Lung (tissue), 12 donors: ENCODE results near the gene EMX1. TPM values are rescaled to one million over a fixed set of nuclear protein-coding genes. Genes with fewer than 3 reads are reported as not detected.

ENCODE experiments used
- ATAC-seq: fragments of 200-7000 bp; cut with Tn5 transposase; one replicate; pipeline ENCODE4 v1.9.1; 2020; ENCODE audit warnings: moderate number of reproducible peaks; ENCODE audit not compliant: insufficient read depth, low FRiP score
- DNase-seq, 3 donors: peaks; one replicate each; pipeline ENCODE4 v3.0.0-alpha.2; 2013 to 2017
- H3K27ac ChIP-seq, 2 donors: one replicate each; pipeline ENCODE4 v1.5.1; 2013; ENCODE audit warnings: mild to moderate bottlenecking in 2 of 2, moderate library complexity in 2 of 2, control low read depth in 1 of 2, inconsistent platforms in 1 of 2, low read depth in 1 of 2, low read length in 1 of 2
- H3K27me3 ChIP-seq, 3 donors: one replicate each; pipeline ENCODE4 v1.5.1; 2013; ENCODE audit warnings: low read length in 2 of 3; ENCODE audit not compliant: control insufficient read depth in 3 of 3, insufficient read depth in 3 of 3
- H3K36me3 ChIP-seq, 4 donors: one replicate each; pipeline ENCODE4 v1.5.1; 2013; ENCODE audit warnings: low read length in 4 of 4, mild to moderate bottlenecking in 1 of 4, moderate library complexity in 1 of 4; ENCODE audit not compliant: control insufficient read depth in 4 of 4, insufficient read depth in 4 of 4
- H3K4me1 ChIP-seq, 5 donors: one replicate each; pipeline ENCODE4 v1.5.1; 2013; ENCODE audit warnings: low read length in 5 of 5, mild to moderate bottlenecking in 2 of 5, moderate library complexity in 1 of 5; ENCODE audit not compliant: control insufficient read depth in 5 of 5, insufficient read depth in 5 of 5
- H3K4me3 ChIP-seq: one replicate; pipeline ENCODE4 v1.5.1; 2013; ENCODE audit warnings: mild to moderate bottlenecking, control low read depth, moderate library complexity
- H3K9ac ChIP-seq, 2 donors: one replicate each; pipeline ENCODE4 v1.5.1; 2013; ENCODE audit warnings: low read length in 2 of 2, control low read depth in 1 of 2; ENCODE audit not compliant: insufficient read depth in 1 of 2
- H3K9me3 ChIP-seq, 4 donors: one replicate each; pipeline ENCODE4 v1.5.1; 2013; ENCODE audit warnings: low read length in 3 of 4, mild to moderate bottlenecking in 1 of 4, moderate library complexity in 1 of 4; ENCODE audit not compliant: control insufficient read depth in 4 of 4, insufficient read depth in 3 of 4
- CTCF ChIP-seq: IDR thresholded peaks from 2 replicates; pipeline ENCODE4 v1.5.1; 2012; ENCODE audit warnings: mild to moderate bottlenecking; ENCODE audit errors: control extremely low read depth, extremely low read depth
- WGBS, 2 donors: extraction: QIAGEN DNeasy Blood & Tissue Kit; methylation state at CpG; one replicate each; pipeline ENCODE4 v1.1.7; 2013; 5-methylcytosine and 5-hydroxymethylcytosine counted together
- polyA plus RNA-seq, 2 donors: library from polyadenylated mRNA; stranded (reverse); fragments of 200-250 nt; gene quantifications; one replicate each; pipeline ENCODE4 v1.2.1, GENCODE V29; 2013
- total RNA-seq, 2 donors: library from RNA; depleted of rRNA in 1 of 2; stranded (reverse); fragments of >200 nt in 1 of 2; gene quantifications; one replicate each; pipeline ENCODE4 v1.2.1, GENCODE V29; 2014 to 2021
- donor health status: control.
- donor health status: control.
- donor health status: Bipolar disorder and iron deficiency.
- donor health status: healthy.
- donor health status: DM: yes; HTN: yes; CAD: no.

The EMX1 gene
- total and polyA plus RNA-seq, 4 donors: 0.02 to 0.12 TPM; not detected in 2

GRCh38 chr2:72959995-72960981, 43.0 kb downstream of the EMX1 start:
- no peak for TF ChIP-seq CTCF
- WGBS, 2 donors: 95% methylated on average over 26 of the region's 26 CpGs
- DNase-seq: no peak
- no peaks in the 10 kb centered on the region for H3K27me3 ChIP-seq
- H3K4me1 ChIP-seq: peaks cover 0 to 4% (median 0%) of the 10 kb centered on the region in 5 donors
- no peak for ATAC-seq
- H3K9ac ChIP-seq: no peak overlapping the region
- no peak overlapping the region for H3K4me3 ChIP-seq
- no peaks in the 10 kb centered on the region for H3K9me3 ChIP-seq
- no peak overlapping the region for H3K27ac ChIP-seq
- H3K36me3 ChIP-seq: no peaks in the 10 kb centered on the region

- no peaks in the 10 kb centered on the region for H3K27me3 ChIP-seq
- H3K27ac ChIP-seq: no peak overlapping the region
- H3K36me3 ChIP-seq: peaks cover 0 to 3% (median 1%) of the 10 kb centered on the region in 4 donors
- 90 to 95% methylated on average over 25 to 27 of the region's 27 CpGs for WGBS, 2 donors
- DNase-seq (no peak), ATAC-seq (no peak)
- TF ChIP-seq CTCF: no peak
- H3K4me3 ChIP-seq: no peak overlapping the region
- no peaks in the 10 kb centered on the region for H3K4me1 ChIP-seq
- no peak overlapping the region for H3K9ac ChIP-seq
- H3K9me3 ChIP-seq: no peaks in the 10 kb centered on the region
Measured at GRCh38 chr2:72961036-72961720, 43.9 kb downstream of the EMX1 start.

GRCh38 chr2:72961853-72962468, 44.6 kb downstream of the EMX1 start:
- no peaks in the 10 kb centered on the region for H3K9me3 ChIP-seq
- ATAC-seq: no peak

More at GRCh38 chr2:72961853-72962468, 44.6 kb downstream of the EMX1 start:
- Histone ChIP-seq H3K27ac (no peak overlapping the region), H3K9ac (no peak overlapping the region), H3K4me3 (no peak overlapping the region), H3K36me3 (peaks cover 0 to 4% (median 1%) of the 10 kb centered on the region in 4 donors), H3K4me1 (no peaks in the 10 kb centered on the region), H3K27me3 (no peaks in the 10 kb centered on the region)
- DNase-seq: no peak
- whole genome bisulfite sequencing, 2 donors: 47 to 78% methylated on average over 8 of the region's 8 CpGs
- TF ChIP-seq CTCF: no peak
